Osteocyte (in vitro differentiated cells): ENCODE data around the gene SRPRB. TPM values are rescaled to one million over a fixed set of nuclear protein-coding genes. Genes with fewer than 3 reads are reported as not detected.
"Not testable (repeated sequence)": the region's sequence is repeated elsewhere in the genome, so short reads cannot be mapped to it uniquely, and the experiment has no call there.

ENCODE experiments used
- DNase-seq: peaks from one replicate; pipeline ENCODE4 v3.0.0; 2021; ENCODE audit warnings: mixed read lengths; ENCODE audit not compliant: unreplicated experiment; ENCODE audit errors: extremely low spot score
- H3K27ac Mint-ChIP-seq: one replicate; pipeline ENCODE4 v1.8.0; 2021; ENCODE audit warnings: mild to moderate bottlenecking, mixed read lengths; ENCODE audit not compliant: unreplicated experiment
- H3K27me3 Mint-ChIP-seq: one replicate; pipeline ENCODE4 v1.8.0; 2021; ENCODE audit warnings: mixed read lengths; ENCODE audit not compliant: unreplicated experiment
- H3K36me3 Mint-ChIP-seq: one replicate; pipeline ENCODE4 v1.8.0; 2021; ENCODE audit warnings: mixed read lengths; ENCODE audit not compliant: unreplicated experiment
- H3K4me1 Mint-ChIP-seq: one replicate; pipeline ENCODE4 v1.8.0; 2021; ENCODE audit warnings: mixed read lengths; ENCODE audit not compliant: unreplicated experiment
- H3K4me3 Mint-ChIP-seq: one replicate; pipeline ENCODE4 v1.8.0; 2021; ENCODE audit warnings: mild to moderate bottlenecking, moderate library complexity, mixed read lengths; ENCODE audit not compliant: unreplicated experiment
- H3K9me3 Mint-ChIP-seq: one replicate; pipeline ENCODE4 v1.8.0; 2021; ENCODE audit warnings: mixed read lengths; ENCODE audit not compliant: unreplicated experiment
- total RNA-seq: library from RNA; stranded (reverse); gene quantifications from 2 replicates; pipeline ENCODE4 v1.2.1, GENCODE V29; 2021
- TF ChIP-seq, protein P1 (sequence below): fragments of 200-600 bp; sonication (generic); IDR thresholded peaks from 2 replicates; pipeline ENCODE4 v1.5.0; 2021; ENCODE audit warnings: antibody characterized with exemption, mild to moderate bottlenecking, moderate library complexity

SRPRB gene
- total RNA-seq, 1 donor from 2014 or later, result 84.7 TPM

DNA sequence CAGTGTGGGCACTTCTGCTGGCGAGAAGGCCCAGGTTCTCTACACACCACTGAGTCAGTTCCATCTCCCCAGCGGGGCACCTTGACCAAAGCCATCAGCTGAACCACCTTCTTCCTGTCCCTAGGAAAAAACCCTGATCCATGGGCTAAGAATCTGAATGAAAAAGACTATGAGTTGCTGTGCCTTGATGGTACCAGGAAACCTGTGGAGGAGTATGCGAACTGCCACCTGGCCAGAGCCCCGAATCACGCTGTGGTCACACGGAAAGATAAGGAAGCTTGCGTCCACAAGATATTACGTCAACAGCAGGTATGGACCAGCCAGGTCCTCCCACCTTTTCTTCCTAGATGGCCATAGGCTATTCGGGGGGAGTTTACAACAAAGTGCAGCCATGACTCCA is 30.3 kb upstream of the SRPRB start:
- Mint-ChIP-seq H3K4me1 (no peaks in the 10 kb centered on the region), H3K4me3 (no peak overlapping the region), H3K9me3 (no peaks in the 10 kb centered on the region), H3K36me3 (no peaks in the 10 kb centered on the region), H3K27ac (no peak overlapping the region), H3K27me3 (peaks cover 42% of the 10 kb centered on the region)
- no peak for DNase-seq
- TF ChIP-seq, protein P1, sequence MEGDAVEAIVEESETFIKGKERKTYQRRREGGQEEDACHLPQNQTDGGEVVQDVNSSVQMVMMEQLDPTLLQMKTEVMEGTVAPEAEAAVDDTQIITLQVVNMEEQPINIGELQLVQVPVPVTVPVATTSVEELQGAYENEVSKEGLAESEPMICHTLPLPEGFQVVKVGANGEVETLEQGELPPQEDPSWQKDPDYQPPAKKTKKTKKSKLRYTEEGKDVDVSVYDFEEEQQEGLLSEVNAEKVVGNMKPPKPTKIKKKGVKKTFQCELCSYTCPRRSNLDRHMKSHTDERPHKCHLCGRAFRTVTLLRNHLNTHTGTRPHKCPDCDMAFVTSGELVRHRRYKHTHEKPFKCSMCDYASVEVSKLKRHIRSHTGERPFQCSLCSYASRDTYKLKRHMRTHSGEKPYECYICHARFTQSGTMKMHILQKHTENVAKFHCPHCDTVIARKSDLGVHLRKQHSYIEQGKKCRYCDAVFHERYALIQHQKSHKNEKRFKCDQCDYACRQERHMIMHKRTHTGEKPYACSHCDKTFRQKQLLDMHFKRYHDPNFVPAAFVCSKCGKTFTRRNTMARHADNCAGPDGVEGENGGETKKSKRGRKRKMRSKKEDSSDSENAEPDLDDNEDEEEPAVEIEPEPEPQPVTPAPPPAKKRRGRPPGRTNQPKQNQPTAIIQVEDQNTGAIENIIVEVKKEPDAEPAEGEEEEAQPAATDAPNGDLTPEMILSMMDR, result no peak

DNA sequence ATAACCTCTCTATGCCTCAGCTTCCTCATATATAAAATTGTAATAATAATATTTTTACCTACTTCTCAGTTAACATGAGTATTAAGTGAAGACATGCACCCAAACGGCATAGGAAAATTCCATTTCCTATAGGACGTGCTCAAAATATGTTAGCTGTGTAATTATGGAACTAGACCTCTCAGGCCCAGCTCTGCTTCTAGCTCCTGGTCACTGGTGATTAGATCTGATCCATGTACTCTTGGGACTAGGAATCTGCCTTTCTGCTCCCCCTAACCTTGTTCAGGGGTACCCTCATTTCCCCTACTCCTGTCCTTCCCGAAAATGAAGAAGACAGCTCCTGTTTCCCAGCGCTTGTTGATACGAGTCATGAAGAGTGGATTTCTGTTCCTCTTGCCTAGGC is 29.8 kb upstream of the SRPRB start:
- DNase-seq, result no peak
- Mint-ChIP-seq H3K27me3 (peaks cover 42% of the 10 kb centered on the region), H3K27ac (no peak overlapping the region), H3K4me3 (no peak overlapping the region), H3K4me1 (no peaks in the 10 kb centered on the region), H3K36me3 (no peaks in the 10 kb centered on the region), H3K9me3 (no peaks in the 10 kb centered on the region)
- TF ChIP-seq, protein P1, result no peak

DNA sequence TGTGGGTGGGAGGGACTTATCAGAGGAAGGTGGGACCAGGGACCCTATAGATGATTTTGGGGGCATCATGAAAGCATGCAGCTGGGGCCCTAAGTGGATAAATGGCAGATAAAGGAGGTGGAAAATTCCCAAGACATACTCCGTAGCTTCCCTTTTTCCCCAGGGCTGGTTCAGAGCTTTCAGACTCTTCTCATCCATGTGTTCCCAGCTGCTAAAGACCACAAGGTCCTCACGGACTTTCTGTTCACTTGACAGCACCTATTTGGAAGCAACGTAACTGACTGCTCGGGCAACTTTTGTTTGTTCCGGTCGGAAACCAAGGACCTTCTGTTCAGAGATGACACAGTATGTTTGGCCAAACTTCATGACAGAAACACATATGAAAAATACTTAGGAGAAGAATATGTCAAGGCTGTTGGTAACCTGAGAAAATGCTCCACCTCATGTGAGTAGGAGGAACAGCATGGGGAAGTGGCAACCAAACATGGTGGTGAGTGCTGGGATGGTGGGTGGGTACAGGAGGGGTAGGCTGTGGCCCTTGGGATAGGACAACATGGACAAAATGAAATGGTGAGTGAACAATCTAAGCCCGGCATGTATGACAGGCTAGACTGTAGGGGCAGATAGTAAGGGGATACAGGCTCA is 28.7 kb upstream of the SRPRB start:
- Mint-ChIP-seq H3K9me3 (no peaks in the 10 kb centered on the region), H3K4me1 (no peaks in the 10 kb centered on the region), H3K27ac (no peak overlapping the region), H3K36me3 (no peaks in the 10 kb centered on the region), H3K4me3 (no peak overlapping the region), H3K27me3 (peaks cover 40% of the 10 kb centered on the region)
- no peak for DNase-seq
- TF ChIP-seq, protein P1, result no peak

DNA sequence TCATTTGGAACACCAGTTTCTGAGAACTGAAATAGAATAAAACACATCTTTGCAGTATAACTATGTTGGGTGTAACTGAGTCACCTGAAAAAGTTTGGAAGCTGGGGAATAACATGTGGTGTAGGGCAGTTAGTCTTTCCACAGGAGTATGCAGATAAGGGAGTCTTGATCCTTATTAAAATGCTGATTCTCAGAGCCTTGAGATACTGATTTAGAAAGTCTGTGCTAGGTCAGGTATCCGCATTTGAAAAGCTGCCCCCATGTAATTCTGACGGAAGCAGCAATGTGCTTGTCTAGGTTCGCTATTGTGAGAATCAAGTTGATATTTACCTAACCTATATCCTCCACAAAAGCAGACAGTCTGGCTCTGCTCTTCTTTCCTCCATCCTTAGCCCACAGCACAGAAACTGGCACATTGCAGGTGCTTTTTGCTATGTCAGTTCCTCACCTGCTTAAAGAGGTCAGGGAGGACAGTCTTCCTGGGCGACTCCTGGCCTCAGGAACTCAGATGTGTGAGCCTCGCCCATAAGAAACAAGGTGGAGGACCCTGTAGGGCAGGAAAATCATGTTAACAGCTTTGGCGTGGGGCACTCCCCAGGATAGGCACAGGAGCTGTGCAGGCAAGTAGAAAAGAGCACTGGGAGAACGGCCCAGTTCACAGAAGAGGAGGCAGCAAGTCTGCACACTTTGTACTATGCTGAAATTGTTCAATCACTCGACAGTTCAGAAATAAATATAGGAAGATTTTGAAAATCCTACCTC is 27.6 kb upstream of the SRPRB start:
- Mint-ChIP-seq H3K9me3 (no peaks in the 10 kb centered on the region), H3K36me3 (no peaks in the 10 kb centered on the region), H3K27me3 (peaks cover 49% of the 10 kb centered on the region), H3K27ac (no peak overlapping the region), H3K4me3 (no peak overlapping the region), H3K4me1 (no peaks in the 10 kb centered on the region)
- DNase-seq, result no peak
- TF ChIP-seq, protein P1, result no peak

DNA sequence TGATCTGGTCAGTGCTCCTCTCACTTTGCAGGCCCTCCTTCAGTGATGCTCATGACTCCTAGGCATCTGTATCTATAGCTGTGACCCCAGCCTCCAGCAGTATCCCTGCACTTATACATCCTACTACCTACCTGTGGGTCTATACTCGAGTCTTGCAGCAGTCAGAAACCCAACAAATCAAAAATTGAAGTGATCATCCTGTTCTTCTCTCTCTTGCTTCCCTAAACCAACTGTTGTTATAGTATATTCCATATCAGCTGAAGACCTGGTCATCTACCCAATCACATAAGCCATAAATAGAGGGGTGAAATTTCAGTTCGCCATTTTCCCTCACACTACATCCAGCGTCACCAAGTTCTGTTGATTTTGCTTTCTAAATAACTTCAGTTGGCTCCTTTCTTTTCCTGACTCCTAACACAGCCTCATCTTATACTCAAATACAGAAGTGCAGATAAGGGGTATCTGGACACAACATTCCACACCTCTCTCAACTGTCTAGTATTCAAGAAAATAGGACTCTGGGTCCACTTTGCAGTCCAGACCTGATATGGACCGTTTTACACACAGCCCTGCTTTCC is 25.9 kb upstream of the SRPRB start:
- Mint-ChIP-seq H3K36me3 (no peaks in the 10 kb centered on the region), H3K4me1 (no peaks in the 10 kb centered on the region), H3K9me3 (no peaks in the 10 kb centered on the region), H3K4me3 (no peak overlapping the region), H3K27me3 (peaks cover 42% of the 10 kb centered on the region), H3K27ac (no peak overlapping the region)
- TF ChIP-seq, protein P1, result no peak
- DNase-seq, result no peak

DNA sequence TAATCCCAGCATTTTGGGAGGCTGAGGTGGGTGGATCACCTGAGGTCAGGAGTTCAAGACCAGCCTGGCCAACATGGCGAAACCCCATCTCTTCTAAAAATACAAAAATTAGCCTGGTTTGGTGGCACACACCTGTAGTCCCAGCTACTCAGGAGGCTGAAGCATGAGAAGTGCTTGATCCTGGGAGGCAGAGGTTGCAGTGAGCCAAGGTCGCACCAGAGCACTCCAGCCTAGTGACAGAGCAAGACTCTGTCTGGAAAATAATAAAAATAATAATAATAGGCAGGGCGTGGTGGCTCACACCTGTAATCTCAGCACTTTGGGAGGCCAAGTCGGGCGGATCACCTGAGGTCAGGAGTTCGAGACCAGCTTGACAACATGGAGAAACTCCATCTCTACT is 24.9 kb upstream of the SRPRB start:
- H3K4me1 Mint-ChIP-seq, H3K9me3 Mint-ChIP-seq, H3K4me3 Mint-ChIP-seq, H3K36me3 Mint-ChIP-seq, DNase-seq, H3K27ac Mint-ChIP-seq: not testable (repeated sequence)
- H3K27me3 Mint-ChIP-seq, result peaks cover 35% of the 10 kb centered on the region
